ENCODE results near the gene ODAM.

DNA sequence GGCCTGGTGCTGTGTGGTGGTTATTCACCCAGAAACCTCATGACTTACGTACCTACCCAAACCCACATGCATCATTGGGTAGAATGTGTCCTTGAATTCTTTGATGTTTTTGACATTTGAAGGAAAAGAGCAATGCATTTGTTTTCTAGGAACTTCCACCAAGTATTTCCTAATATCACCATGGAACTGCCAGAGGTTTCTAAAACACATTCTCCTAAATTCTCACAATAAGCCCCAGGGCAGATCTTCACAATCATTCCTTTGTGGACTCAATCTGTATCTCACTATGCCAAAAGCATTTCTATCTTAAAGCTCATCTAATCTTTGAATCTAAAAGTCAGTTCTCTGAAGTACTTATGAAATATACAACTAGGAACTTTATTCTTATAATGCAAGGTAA, 8.3 kb upstream of the ODAM start:
- TF ChIP-seq, protein P1, sequence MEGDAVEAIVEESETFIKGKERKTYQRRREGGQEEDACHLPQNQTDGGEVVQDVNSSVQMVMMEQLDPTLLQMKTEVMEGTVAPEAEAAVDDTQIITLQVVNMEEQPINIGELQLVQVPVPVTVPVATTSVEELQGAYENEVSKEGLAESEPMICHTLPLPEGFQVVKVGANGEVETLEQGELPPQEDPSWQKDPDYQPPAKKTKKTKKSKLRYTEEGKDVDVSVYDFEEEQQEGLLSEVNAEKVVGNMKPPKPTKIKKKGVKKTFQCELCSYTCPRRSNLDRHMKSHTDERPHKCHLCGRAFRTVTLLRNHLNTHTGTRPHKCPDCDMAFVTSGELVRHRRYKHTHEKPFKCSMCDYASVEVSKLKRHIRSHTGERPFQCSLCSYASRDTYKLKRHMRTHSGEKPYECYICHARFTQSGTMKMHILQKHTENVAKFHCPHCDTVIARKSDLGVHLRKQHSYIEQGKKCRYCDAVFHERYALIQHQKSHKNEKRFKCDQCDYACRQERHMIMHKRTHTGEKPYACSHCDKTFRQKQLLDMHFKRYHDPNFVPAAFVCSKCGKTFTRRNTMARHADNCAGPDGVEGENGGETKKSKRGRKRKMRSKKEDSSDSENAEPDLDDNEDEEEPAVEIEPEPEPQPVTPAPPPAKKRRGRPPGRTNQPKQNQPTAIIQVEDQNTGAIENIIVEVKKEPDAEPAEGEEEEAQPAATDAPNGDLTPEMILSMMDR (IDR thresholded peaks at IDR 0.05; ENCODE audit: low read depth, low read length, poor library complexity, severe bottlenecking) = no peak
- TF ChIP-seq EZH2phosphoT487 (IDR thresholded peaks at IDR 0.05; ENCODE audit: borderline replicate concordance, low read length) = no peak
